Kidney capillary endothelial cell (primary cell): Measurements from ENCODE around the gene ROCK1.
"Not testable (repeated sequence)": the region's sequence is repeated elsewhere in the genome, so short reads cannot be mapped to it uniquely, and the experiment has no call there.

Experiments used
- DNase-seq: peaks from one replicate; pipeline ENCODE4 v3.0.0-alpha.2; 2018; ENCODE audit warnings: low spot score

Gene ROCK1

DNA sequence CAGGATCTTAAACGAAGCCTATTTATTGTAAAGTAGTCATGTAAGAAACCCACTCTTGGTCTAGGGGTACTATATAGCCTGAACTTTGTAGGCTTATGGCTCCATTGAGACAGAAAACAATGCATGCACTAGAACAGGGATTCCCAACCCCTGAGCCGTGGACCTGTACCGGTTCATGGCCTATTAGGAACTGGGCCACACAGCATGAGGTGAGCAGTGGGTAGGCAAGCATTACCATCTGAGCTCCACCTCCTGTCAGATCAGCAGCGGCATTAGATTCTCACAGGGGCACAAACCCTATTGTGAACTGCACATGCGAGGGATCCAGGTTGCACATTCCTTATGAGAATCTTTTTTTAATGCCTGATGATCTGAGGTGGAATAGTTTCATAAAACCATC lies 59.2 kb downstream of the ROCK1 start:
- DNase-seq, result no peak

GRCh38 chr18:21051620-21052019 lies 60.0 kb downstream of the ROCK1 start:
- DNase-seq, result no peak

GRCh38 chr18:21049306-21049705 lies 62.3 kb downstream of the ROCK1 start:
- DNase-seq, result no peak

GRCh38 chr18:21047126-21047525 lies 64.5 kb downstream of the ROCK1 start:
- DNase-seq, result no peak

GRCh38 chr18:21040466-21040865 lies 71.1 kb downstream of the ROCK1 start:
- DNase-seq, result no peak

- no peak for DNase-seq
Measured at GRCh38 chr18:21038201-21038600, 73.4 kb downstream of the ROCK1 start.

DNA sequence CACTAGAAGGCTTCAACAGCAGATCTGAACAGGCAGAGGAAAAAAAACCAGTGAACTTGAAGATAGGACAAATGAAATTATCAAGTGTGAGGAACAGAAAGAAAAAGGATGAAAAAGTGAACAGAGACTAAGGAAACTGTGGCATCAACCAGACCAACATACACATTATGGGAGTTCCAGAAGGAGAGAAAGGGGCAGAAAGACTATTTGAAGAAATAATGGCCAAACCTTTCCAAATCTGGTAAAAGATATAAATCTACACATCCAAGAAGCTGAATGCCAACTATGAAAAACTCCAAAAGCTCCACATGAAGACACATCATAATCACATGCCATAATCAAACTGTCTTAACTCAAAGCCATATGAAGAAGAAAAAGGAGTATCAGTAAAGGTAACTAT lies 79.8 kb downstream of the ROCK1 start:
- DNase-seq, result no peak

DNA sequence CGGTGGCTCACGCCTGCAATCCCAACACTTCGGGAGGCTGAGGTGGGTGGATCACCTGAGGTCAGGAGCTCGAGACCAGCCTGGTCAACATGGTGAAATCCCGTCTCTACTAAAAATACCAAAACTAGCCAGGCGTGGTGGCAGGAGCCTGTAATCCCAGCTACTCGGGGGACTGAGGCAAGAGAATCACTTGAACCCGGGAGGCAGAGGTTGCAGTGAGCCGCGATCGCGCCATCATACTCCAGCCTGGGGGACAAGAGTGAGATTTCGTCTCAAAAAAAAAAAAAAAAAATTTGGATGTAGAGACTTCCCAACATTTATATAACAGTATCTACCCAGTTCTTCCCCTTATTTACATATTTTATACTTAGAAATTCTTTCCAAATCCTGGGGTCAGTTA lies 93.4 kb downstream of the ROCK1 start:
- not testable (repeated sequence) for DNase-seq

- no peak for DNase-seq
Measured at GRCh38 chr18:21012308-21012707, 99.3 kb downstream of the ROCK1 start.

- peak; percentile 1 for DNase-seq
Measured at GRCh38 chr18:21004726-21005125, 106.9 kb downstream of the ROCK1 start.

DNA sequence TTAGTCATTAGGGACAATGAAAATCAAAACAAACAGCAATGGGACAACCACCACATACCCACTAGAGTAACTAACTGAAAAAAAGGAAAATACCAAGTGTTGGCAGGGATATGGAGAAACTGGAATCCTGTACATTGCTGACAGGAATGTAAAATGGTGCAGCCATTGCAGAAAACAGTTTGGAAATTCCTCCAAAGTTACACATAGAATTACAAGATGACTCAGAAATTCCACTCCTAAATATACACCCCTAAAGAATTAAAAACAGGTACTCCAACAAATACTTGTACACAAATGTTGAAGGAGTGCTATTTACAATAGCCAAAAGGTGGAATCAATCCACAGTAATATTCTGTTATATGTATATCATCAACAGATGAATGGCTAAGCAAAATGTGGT lies 110.9 kb downstream of the ROCK1 start:
- no peak for DNase-seq

GRCh38 chr18:20997371-20997770 lies 114.2 kb downstream of the ROCK1 start:
- no peak for DNase-seq

- DNase-seq, result no peak
Measured at GRCh38 chr18:20996418-20996817, 115.2 kb downstream of the ROCK1 start.

GRCh38 chr18:20988726-20989125 lies 122.9 kb downstream of the ROCK1 start:
- no peak for DNase-seq

GRCh38 chr18:20975077-20975476 lies 136.5 kb downstream of the ROCK1 start:
- no peak for DNase-seq

GRCh38 chr18:20971886-20972267 lies 139.7 kb downstream of the ROCK1 start:
- DNase-seq, result peak; percentile 34

DNA sequence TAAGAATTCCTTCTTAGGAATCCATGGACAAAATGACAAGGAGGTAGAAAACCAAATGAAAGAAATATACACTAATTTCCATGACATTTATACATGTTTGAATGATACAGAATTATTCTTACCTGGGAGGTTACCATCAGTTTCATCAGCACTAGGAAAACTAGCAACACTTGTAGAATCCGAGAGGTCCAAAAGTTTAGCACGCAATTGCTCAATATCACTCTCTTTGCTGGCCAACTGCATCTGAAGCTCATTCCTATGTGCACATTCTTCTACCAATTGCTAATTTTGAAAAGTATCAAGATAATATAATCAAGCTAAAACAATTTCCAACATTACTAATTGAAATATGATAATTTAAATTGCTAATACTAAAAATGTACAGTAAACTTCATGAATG lies 144.8 kb downstream of the ROCK1 start:
- no peak for DNase-seq

- DNase-seq, result no peak
Measured at GRCh38 chr18:20963027-20963426, 148.6 kb downstream of the ROCK1 start.

DNA sequence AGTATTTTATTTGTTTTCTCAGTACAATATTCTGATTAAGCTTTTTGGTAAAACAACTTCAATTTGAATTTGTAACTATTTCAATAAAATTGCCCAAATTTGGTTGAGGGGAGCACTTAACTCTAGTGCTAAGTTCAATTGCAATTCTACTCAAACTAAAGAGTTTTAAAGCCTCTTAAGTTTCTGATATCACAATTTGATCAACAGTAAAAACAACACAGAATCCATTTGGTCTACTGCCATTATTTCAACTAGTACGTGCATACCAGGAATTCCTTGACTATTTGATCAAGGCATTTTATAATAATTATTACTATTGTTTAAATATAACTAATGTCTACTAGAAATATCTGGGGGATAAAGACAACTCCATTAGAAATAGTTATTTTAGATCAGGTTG lies 150.9 kb downstream of the ROCK1 start:
- DNase-seq, result no peak

- DNase-seq, result not testable (repeated sequence)
Measured at GRCh38 chr18:20950827-20951226, 160.8 kb downstream of the ROCK1 start.
